Measurements from ENCODE around the gene LUZP1.

The LUZP1 gene

GRCh38 chr1:23114424-23115079, 54.1 kb downstream of the LUZP1 start:
- no peak for DNase-seq

DNA sequence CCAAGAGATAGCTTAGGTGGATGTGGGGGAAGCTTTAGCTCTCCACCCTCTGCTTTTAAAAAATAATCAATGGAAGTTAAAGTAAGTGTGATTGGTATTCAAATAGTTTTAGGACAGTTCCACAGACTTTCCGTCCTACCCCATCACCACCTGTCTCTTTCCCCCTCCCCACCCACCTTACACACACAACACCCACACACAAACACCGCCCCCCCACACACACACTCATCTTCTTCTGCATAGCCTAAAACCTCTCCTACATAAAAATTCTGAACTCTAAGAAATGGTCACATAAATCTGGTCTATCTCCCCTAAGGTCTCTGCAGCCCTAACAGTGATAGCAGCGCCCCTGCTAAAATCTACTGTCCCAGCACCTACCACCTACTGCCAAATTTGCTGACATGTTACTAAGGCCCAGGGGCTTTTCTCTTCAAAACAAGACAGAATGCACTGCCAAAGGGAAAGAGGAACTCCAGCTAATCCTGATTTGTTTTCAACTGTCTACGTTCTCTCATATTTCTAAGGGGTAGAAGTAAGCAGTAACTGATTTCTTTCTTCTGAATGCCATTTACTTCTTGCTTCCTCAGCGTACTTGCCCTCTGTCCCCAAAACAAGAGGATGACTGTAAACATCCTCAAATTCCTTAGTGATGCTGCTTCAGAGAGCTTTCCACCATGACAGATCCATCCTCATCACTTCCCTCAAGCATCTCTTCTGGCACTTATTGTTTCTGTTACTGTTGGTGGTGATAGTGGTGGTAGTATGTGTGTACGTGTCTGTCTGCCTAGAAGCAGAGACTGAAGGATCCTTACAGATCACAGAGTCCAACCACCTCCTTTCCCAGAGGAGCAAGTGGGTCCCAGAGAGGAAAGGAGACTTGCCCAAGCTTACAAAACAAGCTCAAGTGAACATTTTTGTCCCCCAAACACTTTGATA, 56.8 kb downstream of the LUZP1 start:
- DNase-seq = no peak

DNA sequence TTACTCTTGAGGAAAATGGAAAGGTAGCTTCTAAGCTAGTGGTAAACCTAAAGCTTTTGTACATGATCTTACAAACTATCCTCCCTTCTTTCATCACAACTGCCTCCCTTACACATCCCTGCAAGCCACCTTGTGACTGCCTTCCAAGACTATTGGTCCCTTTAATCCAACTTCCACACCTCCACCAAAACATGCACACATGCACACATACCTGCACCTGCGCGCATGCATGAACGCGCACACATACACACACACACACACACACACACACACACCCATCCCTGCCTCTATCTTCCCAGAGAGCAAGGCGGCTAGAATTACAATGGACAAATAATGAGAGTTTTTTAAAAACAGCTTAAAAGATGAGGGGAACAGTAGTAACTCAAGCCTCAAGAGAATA, 58.3 kb downstream of the LUZP1 start:
- no peak for DNase-seq

- no peak for DNase-seq
These were observed 59.6 kb downstream of the LUZP1 start for GRCh38 chr1:23108918-23109533.

DNA sequence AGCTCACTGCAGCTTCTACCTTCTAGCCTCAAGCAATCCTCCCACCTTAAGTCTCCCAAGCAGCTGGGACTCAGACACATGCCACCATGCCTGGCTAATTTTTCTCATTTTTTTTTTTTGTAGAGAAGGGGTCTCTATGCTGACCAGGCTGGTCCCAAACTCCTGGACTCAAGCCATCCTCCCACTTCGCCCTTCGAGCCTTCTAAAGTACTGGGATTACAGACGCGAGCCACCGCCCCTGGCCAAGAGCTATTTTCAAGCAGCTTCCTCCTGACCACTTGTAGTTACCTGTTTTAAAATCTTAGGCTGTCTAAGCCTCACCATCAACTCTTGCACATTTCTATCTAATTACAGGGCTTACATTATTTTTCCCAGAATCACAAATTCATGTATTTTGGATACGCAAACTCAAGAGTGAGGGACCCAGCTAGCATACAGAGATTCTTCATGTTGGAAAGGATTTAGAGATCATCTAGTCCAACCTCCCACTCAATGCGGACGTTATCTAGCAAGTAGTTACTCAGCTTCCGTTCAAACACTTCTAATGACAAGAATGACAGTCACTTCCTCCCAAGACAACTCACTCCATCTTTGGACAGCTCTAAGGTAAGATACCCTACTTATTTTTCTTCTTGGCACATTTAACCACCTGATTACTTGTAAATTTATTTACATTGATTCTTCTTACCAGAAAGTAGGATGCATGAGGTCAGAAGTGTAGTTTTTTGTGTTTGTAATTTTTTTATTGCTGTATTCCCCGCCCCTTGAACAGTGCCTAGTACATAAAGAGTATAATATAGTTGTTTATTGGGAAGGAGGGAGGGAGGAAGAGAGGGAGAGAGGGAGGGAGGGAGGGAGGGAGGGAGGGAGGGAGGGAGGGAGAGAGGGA, 65.4 kb downstream of the LUZP1 start:
- DNase-seq = no peak

DNA sequence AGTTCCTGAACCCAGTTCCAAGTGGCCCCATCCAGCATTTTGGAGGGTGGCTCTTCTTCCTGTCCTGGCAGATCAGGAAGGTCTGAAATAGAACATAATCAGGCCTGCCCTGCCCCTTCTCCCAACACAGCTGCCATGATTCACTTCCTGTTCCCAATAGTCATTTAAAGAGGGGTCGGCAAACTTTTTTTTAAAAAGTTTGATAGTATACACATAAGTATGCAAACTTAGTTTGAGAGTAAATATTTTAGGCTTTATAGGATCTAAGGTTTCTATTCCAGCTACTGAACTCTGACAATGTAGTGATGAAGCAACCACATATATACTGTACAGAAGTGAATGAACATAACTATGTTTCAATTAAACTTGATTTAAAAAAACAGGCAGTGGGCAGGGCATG, 66.4 kb downstream of the LUZP1 start:
- DNase-seq = no peak

- DNase-seq = no peak
These were observed 66.8 kb downstream of the LUZP1 start for GRCh38 chr1:23101887-23102286.

DNA sequence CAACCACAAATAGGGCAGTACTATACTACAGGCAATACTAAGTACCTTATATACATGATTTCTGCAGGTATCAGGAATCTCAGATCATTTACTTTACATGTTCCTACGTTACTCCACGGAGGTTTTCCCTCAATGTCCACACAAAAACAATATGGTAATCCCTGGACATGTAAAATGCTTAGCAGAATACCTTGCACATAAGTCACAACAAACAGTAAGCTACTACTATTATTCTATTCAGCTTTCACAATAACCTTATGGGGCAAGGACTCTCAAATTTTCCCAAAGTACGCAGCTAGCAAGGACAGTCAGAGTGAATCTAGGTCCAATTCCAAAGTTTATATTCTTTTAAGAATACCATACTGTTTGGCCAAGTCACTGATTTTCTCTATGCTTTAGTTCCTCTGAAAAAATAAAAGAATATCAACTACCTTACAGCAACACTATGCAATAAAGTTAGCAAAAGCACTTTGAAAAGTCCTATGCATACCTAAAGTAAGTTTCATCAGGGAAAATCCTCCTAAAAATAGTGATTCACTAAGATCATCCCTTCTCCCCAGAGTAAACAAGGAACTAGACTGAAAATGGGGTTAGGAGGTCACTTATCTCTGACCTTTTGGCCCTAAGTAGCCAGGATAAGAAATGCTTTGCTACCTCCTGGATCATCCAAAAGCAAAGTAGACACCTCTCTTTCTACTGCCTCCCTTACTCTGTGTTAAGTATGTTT, 67.4 kb downstream of the LUZP1 start:
- no peak for DNase-seq

- peak; percentile 84 for DNase-seq
These were observed 68.4 kb downstream of the LUZP1 start for GRCh38 chr1:23100074-23100748.

DNA sequence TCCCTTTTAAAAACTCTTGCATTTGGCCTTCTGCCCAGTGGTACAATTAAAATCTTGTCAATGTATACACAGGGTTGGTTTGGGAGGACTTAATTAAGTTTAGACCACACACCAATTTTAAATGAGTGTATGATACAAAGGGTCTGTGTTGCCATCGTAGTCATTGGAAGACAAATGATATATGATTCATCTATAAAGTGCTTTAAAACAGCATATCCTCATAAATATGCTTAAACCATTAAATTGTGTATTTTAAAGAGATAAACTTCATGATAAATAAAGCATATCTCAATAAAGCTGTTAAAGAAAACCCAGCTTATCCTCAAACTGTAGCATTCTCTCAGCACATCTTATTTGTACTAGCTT, 69.5 kb downstream of the LUZP1 start:
- DNase-seq = no peak

DNA sequence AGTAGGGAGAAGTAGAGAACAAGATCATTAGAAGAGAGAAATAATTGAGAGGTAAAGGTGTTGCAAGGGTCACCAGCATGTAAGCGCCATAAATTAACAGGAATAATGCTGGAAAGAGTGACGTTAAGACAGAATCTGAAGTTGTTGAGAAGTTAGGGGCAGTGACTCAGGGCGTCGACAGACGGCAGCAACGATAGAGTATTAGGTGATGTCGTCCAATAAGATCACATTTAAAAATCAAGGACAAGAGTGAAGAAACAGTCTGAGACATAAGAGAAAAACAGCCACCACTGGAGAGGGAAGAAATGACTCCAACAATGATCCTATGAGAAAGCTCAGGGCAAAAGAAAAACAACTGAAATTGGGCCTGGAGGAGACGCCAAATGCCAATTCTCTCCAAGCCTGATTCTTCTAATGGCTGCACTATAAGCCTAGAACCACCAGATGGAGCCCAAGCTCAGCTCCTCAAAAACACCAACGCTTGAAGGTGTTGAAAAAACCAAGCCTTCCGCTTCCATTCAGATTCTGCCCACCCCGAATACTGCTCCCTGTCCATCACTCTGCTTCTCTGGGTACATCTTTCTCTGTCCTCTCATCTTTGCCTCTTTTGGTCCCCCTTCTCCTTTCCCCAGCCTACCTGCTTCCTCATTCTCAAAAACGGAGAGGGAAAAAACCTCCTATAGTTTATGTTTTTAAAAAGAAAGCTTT, 70.0 kb downstream of the LUZP1 start:
- DNase-seq = peak; percentile 90

- DNase-seq = no peak
These were observed 71.3 kb downstream of the LUZP1 start for GRCh38 chr1:23097316-23097715.

GRCh38 chr1:23092447-23092846, 76.2 kb downstream of the LUZP1 start:
- DNase-seq = no peak

GRCh38 chr1:23091545-23091944, 77.1 kb downstream of the LUZP1 start:
- no peak for DNase-seq

GRCh38 chr1:23090056-23090455, 78.6 kb downstream of the LUZP1 start:
- no peak for DNase-seq

GRCh38 chr1:23088027-23088426, 80.6 kb downstream of the LUZP1 start:
- DNase-seq = no peak

DNA sequence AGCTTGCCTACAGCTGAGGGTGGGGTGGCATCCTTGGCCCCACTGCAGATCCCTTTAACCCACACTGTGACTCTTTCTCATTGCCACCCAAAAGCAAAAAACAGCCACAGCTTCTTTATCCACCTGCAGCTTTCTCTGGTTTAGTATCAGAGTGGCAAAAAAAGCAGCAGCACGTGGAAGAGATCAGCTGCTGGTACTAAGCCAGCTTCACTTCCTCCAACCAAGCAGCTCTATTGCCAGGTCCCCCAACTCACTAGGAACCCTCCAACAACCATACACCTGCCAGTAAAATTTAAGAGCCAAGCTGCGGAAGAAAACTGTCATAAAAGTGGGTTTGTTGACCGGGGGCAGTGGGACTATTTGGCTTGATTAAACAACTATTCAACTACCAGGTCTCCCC, 83.0 kb downstream of the LUZP1 start:
- DNase-seq = no peak

DNA sequence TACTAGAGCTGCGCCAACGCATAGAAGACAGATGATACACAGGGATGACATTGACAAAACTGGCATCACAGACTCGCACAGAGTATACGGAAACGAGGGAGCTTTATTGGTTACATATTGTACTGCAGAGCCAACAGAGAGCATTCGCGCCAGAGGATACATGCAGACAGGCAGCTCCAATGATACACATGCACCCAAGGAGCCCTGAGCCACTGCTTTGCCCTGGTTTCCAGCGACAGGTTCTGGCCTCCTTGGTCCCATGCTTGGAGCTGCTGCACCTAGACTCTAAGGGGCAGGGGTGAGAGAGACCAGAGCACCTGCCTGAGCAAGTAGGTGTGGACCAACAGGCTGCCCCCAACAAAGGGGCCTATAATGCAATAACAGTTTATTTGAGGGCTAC, 83.8 kb downstream of the LUZP1 start:
- DNase-seq = no peak

DNA sequence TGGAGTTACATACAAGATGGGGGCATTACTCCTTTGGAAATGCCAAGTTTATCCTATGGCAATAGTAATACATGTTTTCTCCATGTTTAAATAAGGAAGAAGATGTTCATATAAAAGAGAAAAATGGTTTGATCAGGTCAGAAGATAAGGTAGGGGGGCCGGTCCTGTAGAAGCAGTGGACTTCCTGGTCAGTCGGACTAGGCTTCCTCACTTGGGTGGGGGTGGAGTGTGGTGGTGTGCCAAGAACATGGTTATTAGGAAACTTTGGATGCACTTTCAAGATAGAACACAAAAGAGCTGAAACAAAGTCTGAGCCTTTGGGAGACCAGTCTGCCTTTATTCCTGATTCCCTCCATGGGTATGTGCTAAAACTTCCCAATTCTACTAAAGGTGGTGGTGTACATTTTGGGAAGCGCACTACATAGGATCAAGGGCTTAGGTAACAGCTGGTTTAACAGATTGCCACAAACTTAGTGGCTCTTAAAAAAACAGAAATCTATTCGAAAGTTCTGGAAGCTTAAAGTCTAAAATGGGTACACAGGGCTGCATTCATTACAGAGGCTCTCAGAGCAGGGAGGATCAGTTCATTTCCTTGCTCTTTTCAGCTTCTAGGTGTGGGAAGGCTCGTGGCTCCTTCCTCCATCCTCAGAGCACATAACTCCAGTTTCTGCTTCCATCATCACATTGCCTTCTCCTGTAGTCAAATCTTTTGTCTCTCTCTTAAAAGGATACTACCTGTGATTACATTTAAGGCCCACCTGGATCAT, 84.8 kb downstream of the LUZP1 start:
- DNase-seq = no peak

- no peak for DNase-seq
These were observed 87.3 kb downstream of the LUZP1 start for GRCh38 chr1:23081376-23081775.
